ENCODE results near the gene GLB1L2.
"Not testable (repeated sequence)": the region's sequence is repeated elsewhere in the genome, so short reads cannot be mapped to it uniquely, and the experiment has no call there.

Gene GLB1L2

GRCh38 chr11:134328433-134328832 lies 3.4 kb upstream of the GLB1L2 start:
- DNase-seq (ENCODE audit: low read depth in 2 of 2): no peak

- DNase-seq (ENCODE audit: low read depth in 2 of 2): no peak
These were observed 1.0 kb upstream of the GLB1L2 start for GRCh38 chr11:134330611-134331353.

GRCh38 chr11:134332189-134332631 lies 422 bp downstream of the GLB1L2 start:
- DNase-seq (ENCODE audit: low read depth in 2 of 2): peak; percentile 19 to 22

GRCh38 chr11:134332782-134333181 lies 994 bp downstream of the GLB1L2 start:
- DNase-seq (ENCODE audit: low read depth in 2 of 2): no peak

- no peak for DNase-seq (ENCODE audit: low read depth in 2 of 2)
These were observed 1.5 kb downstream of the GLB1L2 start for GRCh38 chr11:134333312-134333711.

- no peak for DNase-seq (ENCODE audit: low read depth in 2 of 2)
These were observed 2.2 kb downstream of the GLB1L2 start for GRCh38 chr11:134333946-134334345.

- no peak for DNase-seq (ENCODE audit: low read depth in 2 of 2)
These were observed 3.2 kb downstream of the GLB1L2 start for GRCh38 chr11:134334796-134335571.

- DNase-seq (ENCODE audit: low read depth in 2 of 2): no peak
These were observed 5.3 kb downstream of the GLB1L2 start for GRCh38 chr11:134337051-134337450.

- DNase-seq (ENCODE audit: low read depth in 2 of 2): no peak
These were observed 6.3 kb downstream of the GLB1L2 start for GRCh38 chr11:134338068-134338467.

- no peak for DNase-seq (ENCODE audit: low read depth in 2 of 2)
These were observed 6.9 kb downstream of the GLB1L2 start for GRCh38 chr11:134338654-134339053.

- DNase-seq (ENCODE audit: low read depth in 2 of 2): no peak
These were observed 8.0 kb downstream of the GLB1L2 start for GRCh38 chr11:134339756-134340155.

- DNase-seq (ENCODE audit: low read depth in 2 of 2): no peak
These were observed 8.7 kb downstream of the GLB1L2 start for GRCh38 chr11:134340354-134340964.

GRCh38 chr11:134341805-134342571 lies 10.2 kb downstream of the GLB1L2 start:
- no peak for DNase-seq (ENCODE audit: low read depth in 2 of 2)

GRCh38 chr11:134342572-134343340 lies 11.0 kb downstream of the GLB1L2 start:
- no peak for DNase-seq (ENCODE audit: low read depth in 2 of 2)

GRCh38 chr11:134343646-134344045 lies 11.9 kb downstream of the GLB1L2 start:
- DNase-seq (ENCODE audit: low read depth in 2 of 2): no peak

GRCh38 chr11:134344497-134345236 lies 12.9 kb downstream of the GLB1L2 start:
- not testable (repeated sequence) for DNase-seq (ENCODE audit: low read depth in 2 of 2)

GRCh38 chr11:134345237-134345550 lies 13.4 kb downstream of the GLB1L2 start:
- no peak for DNase-seq (ENCODE audit: low read depth in 2 of 2)

- no peak for DNase-seq (ENCODE audit: low read depth in 2 of 2)
These were observed 14.6 kb downstream of the GLB1L2 start for GRCh38 chr11:134346101-134346975.

- DNase-seq (ENCODE audit: low read depth in 2 of 2): no peak
These were observed 15.2 kb downstream of the GLB1L2 start for GRCh38 chr11:134346976-134347350.

- no peak for DNase-seq (ENCODE audit: low read depth in 2 of 2)
These were observed 15.7 kb downstream of the GLB1L2 start for GRCh38 chr11:134347441-134347840.

Measured in stimulated activated CD4-positive, alpha-beta T cell treated with anti-CD3 and anti-CD28 coated beads, Interleukin-1b, Interleukin-23, amount 100 ng/mL, for 4 hours (primary cell).